Muscle layer of colon (tissue), 2 donors: Measurements from ENCODE around the gene HOTAIR.

ENCODE experiments used
- H3K27ac ChIP-seq: one replicate; pipeline ENCODE4 v1.7.0; 2013; ENCODE audit warnings: low read depth, mild to moderate bottlenecking, low read length, moderate library complexity
- H3K27me3 ChIP-seq, 2 donors: one replicate each; pipeline ENCODE4 v1.7.0; 2013; ENCODE audit warnings: low read length in 2 of 2, mild to moderate bottlenecking in 2 of 2; ENCODE audit not compliant: insufficient read depth in 2 of 2, control insufficient read depth in 1 of 2
- H3K36me3 ChIP-seq: one replicate; pipeline ENCODE4 v1.7.0; 2013; ENCODE audit warnings: mild to moderate bottlenecking, low read length; ENCODE audit not compliant: insufficient read depth
- H3K4me1 ChIP-seq: one replicate; pipeline ENCODE4 v1.7.0; 2013; ENCODE audit warnings: mild to moderate bottlenecking, low read length; ENCODE audit not compliant: insufficient read depth
- H3K4me3 ChIP-seq, 2 donors: one replicate each; pipeline ENCODE4 v1.7.0; 2013; ENCODE audit warnings: low read length in 2 of 2, low read depth in 1 of 2, mild to moderate bottlenecking in 1 of 2, moderate library complexity in 1 of 2
- H3K9ac ChIP-seq: one replicate; pipeline ENCODE4 v1.7.0; 2013; ENCODE audit warnings: low read length
- H3K9me3 ChIP-seq: one replicate; pipeline ENCODE4 v1.7.0; 2013; ENCODE audit warnings: mild to moderate bottlenecking, low read length
- donor health status: abdominal sarcoma.
- donor health status: Adenocarcinoma of cecum.

HOTAIR gene

DNA sequence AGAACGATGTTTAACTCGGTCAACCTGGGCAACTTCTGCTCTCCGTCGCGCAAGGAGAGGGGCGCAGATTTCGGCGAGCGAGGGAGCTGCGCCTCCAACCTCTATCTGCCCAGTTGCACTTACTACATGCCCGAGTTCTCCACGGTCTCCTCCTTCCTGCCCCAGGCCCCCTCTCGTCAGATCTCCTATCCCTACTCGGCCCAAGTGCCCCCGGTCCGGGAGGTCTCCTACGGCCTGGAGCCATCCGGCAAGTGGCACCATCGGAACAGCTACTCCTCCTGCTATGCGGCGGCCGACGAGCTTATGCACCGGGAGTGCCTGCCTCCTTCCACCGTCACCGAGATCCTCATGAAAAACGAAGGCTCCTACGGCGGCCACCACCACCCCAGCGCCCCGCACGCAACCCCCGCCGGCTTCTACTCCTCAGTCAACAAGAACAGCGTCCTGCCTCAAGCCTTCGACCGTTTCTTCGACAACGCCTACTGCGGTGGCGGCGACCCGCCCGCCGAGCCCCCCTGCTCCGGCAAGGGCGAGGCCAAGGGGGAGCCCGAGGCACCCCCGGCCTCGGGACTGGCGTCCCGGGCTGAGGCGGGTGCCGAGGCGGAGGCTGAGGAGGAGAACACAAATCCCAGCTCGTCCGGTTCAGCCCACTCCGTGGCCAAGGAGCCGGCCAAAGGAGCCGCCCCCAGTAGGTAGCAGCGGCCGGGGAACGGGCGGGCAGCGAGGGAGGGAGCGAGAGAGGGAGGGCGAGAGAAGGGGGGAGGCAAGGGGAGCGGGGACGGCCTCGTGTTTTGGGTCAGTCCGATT is 1.3 kb downstream of the HOTAIR start:
- H3K27ac ChIP-seq: no peak overlapping the region

DNA sequence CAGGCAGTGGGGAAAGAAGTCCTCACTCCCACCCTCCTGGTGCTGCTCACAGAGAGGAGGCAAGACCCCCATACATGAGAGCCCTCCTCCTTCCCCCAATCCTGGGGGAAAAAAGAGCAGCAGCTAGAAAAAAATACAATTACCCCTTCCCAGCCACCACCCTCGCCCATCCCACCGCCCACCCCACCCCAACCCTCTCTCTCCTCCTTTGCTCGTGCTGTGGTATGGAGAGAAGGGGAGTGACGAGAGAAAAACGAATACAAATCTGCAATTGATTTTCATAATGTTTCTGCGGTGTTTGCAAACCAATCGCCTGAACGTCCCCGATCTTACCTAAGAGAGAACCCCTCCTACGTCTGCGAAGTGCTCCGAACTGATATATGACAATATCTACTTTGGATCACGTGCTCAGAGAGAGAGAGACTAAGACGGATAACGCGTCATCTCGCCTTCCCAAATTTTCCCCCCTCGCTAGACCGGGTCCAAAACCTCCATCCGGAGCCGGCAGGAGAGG is 2.0 kb downstream of the HOTAIR start, which contains the start of gene HOXC11:
Gene HOXC11 (plus strand): TSS at position 405 of the 514 bp plus-strand sequence. CDS start 116 bp downstream, outside the sequence.
- Histone ChIP-seq H3K27me3 (peaks cover 52 to 99% of the 10 kb centered on the region in 2 donors), H3K27ac (no peak within 1 kb of the TSS), H3K36me3 (no peaks in the 10 kb centered on the region), H3K9me3 (no peaks in the 10 kb centered on the region), H3K4me1 (no peaks in the 10 kb centered on the region), H3K9ac (no peak within 1 kb of the TSS), H3K4me3 (peak within 1 kb of the TSS; percentile 25 to 32)

More for the DNA sequence above, 1.3 kb downstream of the HOTAIR start:
- Histone ChIP-seq H3K36me3 (no peaks in the 10 kb centered on the region), H3K4me3 (peak overlapping the region; percentile 25 to 32), H3K4me1 (no peaks in the 10 kb centered on the region), H3K9ac (no peak overlapping the region), H3K27me3 (peaks cover 53 to 97% of the 10 kb centered on the region in 2 donors), H3K9me3 (no peaks in the 10 kb centered on the region)

DNA sequence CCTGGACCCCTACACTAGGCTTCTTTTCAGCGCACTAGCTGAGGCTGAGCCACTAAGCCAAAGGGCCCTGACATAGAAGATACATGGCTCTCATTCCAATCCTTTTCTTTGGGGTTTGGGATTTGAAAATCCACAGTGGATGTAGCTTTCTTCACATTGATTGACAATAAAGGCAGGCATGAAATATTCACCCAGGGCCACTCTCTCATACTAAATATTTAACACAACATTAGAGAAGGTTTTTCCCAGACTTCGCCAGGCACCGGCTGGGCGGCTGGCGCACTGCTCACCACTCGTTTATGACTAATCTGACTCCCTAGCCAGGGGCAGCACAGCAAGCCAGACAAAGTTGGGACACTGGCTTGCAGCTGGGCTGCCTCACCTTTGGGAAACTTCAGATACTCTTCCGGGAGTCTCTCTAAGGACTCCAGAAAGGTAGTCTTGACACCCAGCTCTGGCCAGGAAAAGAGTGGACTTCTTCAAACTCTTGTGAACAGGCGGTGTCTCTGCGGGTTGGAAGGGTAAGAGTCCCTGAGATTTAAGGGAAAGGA is 2.5 kb downstream of the HOTAIR start:
- Histone ChIP-seq H3K9ac (no peak overlapping the region), H3K27me3 (peaks cover 52 to 99% of the 10 kb centered on the region in 2 donors), H3K36me3 (no peaks in the 10 kb centered on the region), H3K4me1 (peaks cover 5% of the 10 kb centered on the region), H3K27ac (no peak overlapping the region), H3K9me3 (no peaks in the 10 kb centered on the region), H3K4me3 (no peak overlapping the region)

DNA sequence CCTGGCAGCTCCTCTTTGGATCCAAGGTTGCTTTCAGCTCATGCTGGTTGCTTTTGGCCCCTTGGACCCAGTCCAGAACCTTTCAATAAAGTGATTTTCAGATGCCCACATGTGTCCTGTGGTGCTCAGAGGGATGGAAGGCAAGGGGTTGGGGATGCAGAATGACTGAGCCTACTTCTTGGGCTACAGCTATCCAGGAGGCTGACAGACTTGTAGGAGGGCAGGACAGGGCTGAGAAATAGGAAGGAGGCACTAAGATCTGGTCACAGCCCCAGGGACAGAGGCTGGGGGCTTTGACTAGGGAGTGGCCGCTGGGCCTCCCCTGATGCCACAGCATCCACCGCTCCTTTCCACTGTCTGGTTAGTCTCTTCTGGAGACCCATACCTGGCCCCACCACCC is 3.1 kb downstream of the HOTAIR start:
- H3K27ac ChIP-seq: no peak overlapping the region
- no peak overlapping the region for H3K9ac ChIP-seq
- no peaks in the 10 kb centered on the region for H3K36me3 ChIP-seq
- H3K4me1 ChIP-seq: peaks cover 5% of the 10 kb centered on the region
- H3K27me3 ChIP-seq: peaks cover 52 to 99% of the 10 kb centered on the region in 2 donors
- H3K9me3 ChIP-seq: no peaks in the 10 kb centered on the region
- H3K4me3 ChIP-seq: no peak overlapping the region

DNA sequence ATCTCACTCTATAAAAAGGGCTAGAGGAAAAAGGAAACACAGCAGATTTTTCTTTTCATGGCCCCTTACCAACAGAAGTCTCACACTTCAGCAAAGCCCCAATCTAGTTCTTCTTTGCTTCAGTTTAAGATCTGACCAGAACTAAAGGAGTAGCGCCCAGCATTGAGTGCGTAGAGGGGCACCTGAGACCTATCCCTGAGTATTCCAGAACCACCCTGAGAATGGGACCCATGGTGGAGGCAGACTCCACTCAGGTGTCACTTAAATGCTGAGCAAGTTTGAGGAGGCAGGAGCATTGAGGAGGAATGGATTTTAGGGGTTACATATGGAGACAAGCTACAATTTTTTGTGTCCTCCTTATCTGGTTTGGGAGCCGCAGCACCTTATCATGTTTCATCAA is 3.6 kb downstream of the HOTAIR start:
- Histone ChIP-seq H3K4me3 (no peak overlapping the region), H3K9ac (no peak overlapping the region), H3K27ac (no peak overlapping the region), H3K4me1 (peaks cover 5% of the 10 kb centered on the region), H3K9me3 (no peaks in the 10 kb centered on the region), H3K36me3 (no peaks in the 10 kb centered on the region), H3K27me3 (peaks cover 52 to 99% of the 10 kb centered on the region in 2 donors)

DNA sequence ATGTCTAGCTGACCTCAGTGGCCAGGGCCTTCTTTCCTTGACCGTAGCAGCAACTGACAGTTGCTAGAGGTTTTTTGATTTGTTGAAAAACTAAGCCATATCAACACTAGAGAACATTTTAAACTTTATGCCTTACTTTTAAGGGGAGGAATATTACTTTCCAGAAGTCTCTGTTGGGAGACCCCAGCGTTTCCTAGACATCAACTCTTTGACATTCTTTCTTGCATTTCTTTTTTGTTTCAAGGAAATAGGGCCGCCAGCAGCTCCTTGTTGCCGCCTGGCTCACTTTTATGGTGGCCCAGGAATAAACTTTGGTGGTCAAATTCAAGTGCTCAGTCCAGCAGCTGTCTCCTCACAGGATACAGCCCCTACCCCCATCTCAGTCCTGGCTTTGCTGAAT is 4.3 kb downstream of the HOTAIR start:
- Histone ChIP-seq H3K27ac (no peak overlapping the region), H3K27me3 (peaks cover 52 to 99% of the 10 kb centered on the region in 2 donors), H3K9me3 (no peaks in the 10 kb centered on the region), H3K9ac (no peak overlapping the region), H3K4me3 (no peak overlapping the region), H3K36me3 (no peaks in the 10 kb centered on the region), H3K4me1 (peaks cover 8% of the 10 kb centered on the region)

DNA sequence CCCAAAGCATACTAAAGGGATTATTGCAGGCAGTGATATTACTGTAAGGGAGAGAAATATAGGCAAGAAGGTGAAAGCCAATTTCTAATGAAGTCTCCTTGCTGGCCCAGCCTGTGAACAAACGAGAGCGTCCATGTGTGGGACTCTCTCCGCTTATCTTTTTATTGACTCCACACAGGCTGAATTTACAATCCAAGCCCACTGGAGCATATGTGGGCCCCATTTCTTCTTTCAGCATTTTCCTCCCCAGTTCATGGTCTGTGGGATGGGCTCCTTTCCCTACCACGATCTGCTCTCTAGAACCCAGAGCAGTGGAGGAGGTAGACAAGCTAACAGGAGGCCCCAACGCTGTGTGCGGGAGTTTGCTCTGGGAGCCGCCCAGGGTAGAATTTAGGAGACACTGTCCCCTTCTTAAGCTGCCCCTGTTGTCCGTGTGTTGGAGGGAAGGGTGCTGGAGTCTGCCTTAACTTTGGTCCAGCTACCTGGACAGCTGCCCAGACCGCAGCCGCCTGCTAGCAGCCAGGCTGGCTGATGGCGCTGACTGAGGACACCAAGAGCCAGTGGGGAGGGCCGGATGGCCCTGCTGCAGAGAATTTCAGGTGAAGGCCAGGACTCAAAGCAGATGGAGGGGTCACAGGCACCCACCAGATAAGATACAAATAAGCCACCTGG is 5.0 kb downstream of the HOTAIR start:
- H3K27me3 ChIP-seq: peaks cover 59 to 99% of the 10 kb centered on the region in 2 donors
- no peaks in the 10 kb centered on the region for H3K9me3 ChIP-seq
- H3K4me1 ChIP-seq: peaks cover 11% of the 10 kb centered on the region
- H3K9ac ChIP-seq: no peak overlapping the region
- H3K36me3 ChIP-seq: no peaks in the 10 kb centered on the region
- H3K4me3 ChIP-seq: no peak overlapping the region
- H3K27ac ChIP-seq: no peak overlapping the region

DNA sequence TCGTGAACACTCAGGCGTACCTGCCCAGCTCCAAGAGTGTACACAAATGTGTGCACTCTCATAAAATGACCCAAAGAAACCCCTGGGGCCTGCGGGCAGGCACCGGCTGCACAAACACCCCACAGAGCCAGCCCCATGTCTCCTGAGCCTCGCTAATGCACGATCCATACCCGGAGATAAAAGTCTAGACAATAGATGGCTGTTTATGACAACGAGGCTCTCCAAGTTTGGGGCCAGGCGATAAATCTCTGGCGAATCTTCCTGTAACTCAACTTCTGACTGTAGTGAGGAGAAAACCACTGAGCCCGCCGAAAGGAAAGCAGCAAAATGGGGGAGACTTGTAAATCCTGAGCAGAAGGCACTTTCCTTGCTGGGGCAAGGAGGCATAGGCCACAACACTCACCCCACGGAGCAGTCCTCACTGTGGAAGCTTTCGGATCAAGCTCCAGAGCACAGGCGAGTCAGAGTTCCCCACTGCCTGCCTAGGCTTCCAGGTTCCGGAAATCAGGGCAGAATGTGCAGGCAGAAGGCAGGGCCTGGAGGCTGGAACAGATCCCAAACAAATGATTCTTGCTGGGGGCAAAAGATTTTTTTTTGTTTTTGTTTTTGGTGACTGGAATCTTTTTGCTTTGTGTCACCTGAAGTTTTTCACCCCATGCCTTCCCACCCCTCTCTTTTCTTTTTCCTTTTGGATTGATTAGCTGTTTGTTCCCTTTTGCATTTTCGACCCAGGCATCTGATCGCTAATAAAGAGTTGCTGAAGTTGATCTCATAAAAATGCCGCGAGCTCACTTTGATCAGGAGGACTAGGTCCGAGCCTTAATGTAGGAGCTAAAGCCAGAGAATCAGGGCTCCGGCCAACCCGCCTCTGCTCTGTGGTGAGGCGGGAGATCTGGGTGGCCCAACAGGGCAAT is 6.3 kb downstream of the HOTAIR start:
- H3K9ac ChIP-seq: no peak overlapping the region
- peaks cover 11% of the 10 kb centered on the region for H3K4me1 ChIP-seq
- peak overlapping the region; percentile 66 for H3K27ac ChIP-seq
- peak overlapping the region in 1 of 2 donors; percentile 49 for H3K4me3 ChIP-seq
- peaks cover 65 to 98% of the 10 kb centered on the region in 2 donors for H3K27me3 ChIP-seq
- no peaks in the 10 kb centered on the region for H3K36me3 ChIP-seq
- H3K9me3 ChIP-seq: no peaks in the 10 kb centered on the region

DNA sequence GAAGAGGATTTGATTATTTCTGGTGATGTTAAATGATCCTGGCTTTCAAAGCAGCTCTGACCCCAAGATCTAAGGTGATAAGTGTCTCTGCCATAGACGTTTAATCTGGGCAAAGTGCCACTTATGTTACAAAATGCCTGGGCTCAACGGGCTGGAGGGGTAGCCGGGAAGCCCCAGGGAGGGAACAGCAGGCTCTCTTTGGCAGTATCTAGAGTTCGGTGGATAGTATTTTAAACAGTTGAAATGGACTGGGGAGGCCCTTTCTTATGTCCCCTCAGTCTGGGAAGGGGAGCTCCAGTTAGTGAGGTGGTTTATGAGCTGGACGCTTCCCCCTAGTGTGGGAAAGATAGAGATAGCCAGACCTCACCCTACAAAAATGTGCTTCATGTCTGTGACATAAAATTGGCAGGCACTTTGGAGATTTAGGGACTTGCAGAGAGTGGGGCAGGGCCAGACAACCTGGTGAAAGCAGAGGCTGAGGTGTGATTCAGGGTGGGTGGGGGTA is 7.3 kb downstream of the HOTAIR start:
- Histone ChIP-seq H3K27ac (peak overlapping the region; percentile 22), H3K27me3 (peaks cover 66 to 98% of the 10 kb centered on the region in 2 donors), H3K4me1 (peaks cover 11% of the 10 kb centered on the region), H3K9ac (peak overlapping the region; percentile 65), H3K36me3 (no peaks in the 10 kb centered on the region), H3K4me3 (peak overlapping the region; percentile 31 to 49), H3K9me3 (no peaks in the 10 kb centered on the region)

DNA sequence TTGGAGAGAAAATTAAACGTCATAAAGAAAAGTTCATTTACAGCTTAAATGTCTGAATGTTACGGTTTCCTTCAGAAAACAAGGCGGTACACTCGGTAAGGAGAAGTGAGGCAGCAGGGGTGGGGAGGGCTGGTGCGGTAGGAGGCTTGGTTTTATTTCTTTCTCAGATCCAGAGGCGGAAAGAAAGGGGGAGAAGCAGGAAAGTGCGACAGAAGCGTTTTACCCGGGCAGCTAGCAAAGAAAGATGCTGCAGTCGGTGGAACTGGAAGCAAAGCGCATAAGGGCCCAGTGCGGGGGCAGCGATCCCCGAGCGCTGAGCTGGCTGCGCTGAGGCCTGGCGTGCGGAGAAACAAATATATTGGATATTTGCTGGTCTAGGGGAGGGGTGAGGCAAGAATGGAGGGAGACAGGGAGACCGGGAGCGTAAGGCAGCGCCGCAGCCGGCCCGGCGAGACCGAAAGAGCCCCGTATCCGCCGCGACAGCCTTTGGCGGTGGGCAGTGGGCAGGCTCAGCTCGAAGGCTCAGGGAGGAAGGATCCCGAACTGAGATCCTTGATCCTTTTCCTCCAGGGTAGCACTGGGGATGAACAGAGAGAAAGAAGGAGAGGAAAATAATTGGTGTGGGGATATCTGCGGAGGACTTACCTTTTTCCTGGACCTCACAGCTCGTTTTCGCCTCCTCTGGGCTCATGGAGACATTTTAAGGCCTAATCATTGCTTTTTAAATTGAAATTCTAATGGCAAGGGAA is 8.2 kb downstream of the HOTAIR start:
- Histone ChIP-seq H3K27me3 (peaks cover 62 to 98% of the 10 kb centered on the region in 2 donors), H3K27ac (peak overlapping the region; percentile 22), H3K9ac (peak overlapping the region; percentile 65)

More for the DNA sequence above, 8.2 kb downstream of the HOTAIR start:
- peaks cover 11% of the 10 kb centered on the region for H3K4me1 ChIP-seq
- H3K9me3 ChIP-seq: no peaks in the 10 kb centered on the region
- peak overlapping the region; percentile 31 to 49 for H3K4me3 ChIP-seq
- H3K36me3 ChIP-seq: no peaks in the 10 kb centered on the region
